SH-SY5Y (cell line): ENCODE measurements around the gene NDUFB8.

Experiments
- GATA2 ChIP-seq: IDR thresholded peaks from 2 replicates; pipeline ENCODE4 v1.6.1; 2011; ENCODE audit warnings: mild to moderate bottlenecking, low read depth, low read length
- GATA3 ChIP-seq: IDR thresholded peaks from 2 replicates; pipeline ENCODE4 v1.6.1; 2011; ENCODE audit warnings: low read depth, mild to moderate bottlenecking, low read length, moderate library complexity

Gene NDUFB8

GRCh38 chr10:100522107-100522801 is 7.4 kb downstream of the NDUFB8 start:
- TF ChIP-seq GATA3 (no peak), GATA2 (no peak)

GRCh38 chr10:100520811-100521210 is 8.9 kb downstream of the NDUFB8 start:
- TF ChIP-seq GATA2 (no peak), GATA3 (no peak)

GRCh38 chr10:100519311-100520051 is 10.2 kb downstream of the NDUFB8 start, which contains the start of gene SEC31B:
Gene SEC31B, minus strand, starts transcription at chr10:100519861. Its CDS starts 2,909 bp downstream, at chr10:100516952.
- TF ChIP-seq GATA2 (no peak), GATA3 (no peak)

GRCh38 chr10:100518761-100519241 is 10.9 kb downstream of the NDUFB8 start:
- TF ChIP-seq GATA2 (peak; percentile 22; the same call in 1 of the 2 replicates), GATA3 (no peak)

- TF ChIP-seq GATA3 (no peak), GATA2 (peak; percentile 54; the same call in 1 of the 2 replicates)
Measured at GRCh38 chr10:100516847-100517246, 12.8 kb downstream of the NDUFB8 start.

- no peak for TF ChIP-seq GATA2
- no peak for TF ChIP-seq GATA3
Measured at GRCh38 chr10:100515612-100516011, 14.1 kb downstream of the NDUFB8 start.

- no peak for TF ChIP-seq GATA3
- TF ChIP-seq GATA2 = no peak
Measured at GRCh38 chr10:100510533-100511308, 18.9 kb downstream of the NDUFB8 start.

GRCh38 chr10:100509241-100509840 is 20.3 kb downstream of the NDUFB8 start:
- no peak for TF ChIP-seq GATA2

- no peak for TF ChIP-seq GATA2
- no peak for TF ChIP-seq GATA3
Measured at GRCh38 chr10:100508691-100509150, 20.9 kb downstream of the NDUFB8 start.

- no peak for TF ChIP-seq GATA3
- TF ChIP-seq GATA2 = no peak
Measured at GRCh38 chr10:100508266-100508665, 21.4 kb downstream of the NDUFB8 start.

- no peak for TF ChIP-seq GATA3
- no peak for TF ChIP-seq GATA2
Measured at GRCh38 chr10:100507357-100507732, 22.3 kb downstream of the NDUFB8 start.

GRCh38 chr10:100506596-100507356 is 22.9 kb downstream of the NDUFB8 start:
- TF ChIP-seq GATA2 (no peak), GATA3 (no peak)

- TF ChIP-seq GATA3 (no peak), GATA2 (no peak)
Measured at GRCh38 chr10:100505164-100505563, 24.5 kb downstream of the NDUFB8 start.
